Loucy (cell line): Measurements from ENCODE around the gene IRF7.

Source experiments
- H2AFZ ChIP-seq: fragments of 200-600 bp; sonication (generic); 2 replicates; pipeline ENCODE4 v1.6.0; 2016; ENCODE audit warnings: antibody characterized with exemption, mild to moderate bottlenecking, low read length, moderate library complexity
- H3F3A ChIP-seq: fragments of 200-600 bp; 2 replicates; pipeline ENCODE4 v1.6.0; 2016; ENCODE audit warnings: antibody characterized with exemption, low read depth, mild to moderate bottlenecking
- H3K27me3 ChIP-seq: fragments of 200-600 bp; sonication (generic); 2 replicates; pipeline ENCODE4 v1.6.1; 2014; ENCODE audit warnings: low read length, mild to moderate bottlenecking; ENCODE audit not compliant: insufficient read depth, poor library complexity, severe bottlenecking
- H3K36me3 ChIP-seq: fragments of 200-600 bp; sonication (generic); 2 replicates; pipeline ENCODE4 v1.6.1; 2016; ENCODE audit warnings: low read length; ENCODE audit not compliant: insufficient read depth
- H3K4me1 ChIP-seq: fragments of 200-600 bp; sonication (generic); 2 replicates; pipeline ENCODE4 v1.5.1; 2014; ENCODE audit warnings: low read length, mild to moderate bottlenecking; ENCODE audit not compliant: insufficient read depth, poor library complexity, severe bottlenecking
- H3K4me2 ChIP-seq: fragments of 200-600 bp; sonication (generic); 2 replicates; pipeline ENCODE4 v1.6.0; 2014; ENCODE audit warnings: antibody characterized with exemption, low read length, low read depth, mild to moderate bottlenecking; ENCODE audit not compliant: poor library complexity, severe bottlenecking
- H3K4me3 ChIP-seq: fragments of 200-600 bp; sonication (generic); 2 replicates; pipeline ENCODE4 v1.5.1; 2014; ENCODE audit warnings: low read length, mild to moderate bottlenecking, mixed read lengths; ENCODE audit not compliant: poor library complexity, severe bottlenecking
- H3K79me2 ChIP-seq: fragments of 200-600 bp; sonication (generic); 2 replicates; pipeline ENCODE4 v1.6.1; 2014; ENCODE audit warnings: low read length; ENCODE audit not compliant: insufficient read depth
- H3K9ac ChIP-seq: fragments of 200-600 bp; sonication (generic); 2 replicates; pipeline ENCODE4 v1.6.0; 2014; ENCODE audit warnings: mild to moderate bottlenecking, low read depth, low read length, moderate library complexity; ENCODE audit not compliant: poor library complexity, severe bottlenecking
- H3K9me2 ChIP-seq: fragments of 200-600 bp; sonication (generic); replicated peaks from 2 replicates; pipeline ENCODE4 v1.6.1; 2016; ENCODE audit warnings: low read depth, low read length, mixed read lengths
- H3K9me3 ChIP-seq: fragments of 200-600 bp; sonication (generic); 2 replicates; pipeline ENCODE4 v1.6.1; 2014; ENCODE audit warnings: mild to moderate bottlenecking, antibody characterized with exemption, low read length, low read depth; ENCODE audit not compliant: insufficient read depth
- H4K20me1 ChIP-seq: fragments of 200-600 bp; sonication (generic); 2 replicates; pipeline ENCODE4 v1.6.0; 2014; ENCODE audit warnings: antibody characterized with exemption, low read length, mild to moderate bottlenecking; ENCODE audit not compliant: insufficient read depth, poor library complexity, severe bottlenecking
- EZH2phosphoT487 ChIP-seq: fragments of 200-600 bp; IDR thresholded peaks from 2 replicates; pipeline ENCODE4 v1.6.1; 2018; ENCODE audit warnings: antibody characterized with exemption, mild to moderate bottlenecking, moderate library complexity, borderline replicate concordance
- TF ChIP-seq, protein P1 (sequence below): fragments of 200-600 bp; sonication (generic); conservative IDR thresholded peaks from 2 replicates; pipeline ENCODE4 v1.5.1; 2014; ENCODE audit warnings: mild to moderate bottlenecking, antibody characterized with exemption, low read length

The IRF7 gene

DNA sequence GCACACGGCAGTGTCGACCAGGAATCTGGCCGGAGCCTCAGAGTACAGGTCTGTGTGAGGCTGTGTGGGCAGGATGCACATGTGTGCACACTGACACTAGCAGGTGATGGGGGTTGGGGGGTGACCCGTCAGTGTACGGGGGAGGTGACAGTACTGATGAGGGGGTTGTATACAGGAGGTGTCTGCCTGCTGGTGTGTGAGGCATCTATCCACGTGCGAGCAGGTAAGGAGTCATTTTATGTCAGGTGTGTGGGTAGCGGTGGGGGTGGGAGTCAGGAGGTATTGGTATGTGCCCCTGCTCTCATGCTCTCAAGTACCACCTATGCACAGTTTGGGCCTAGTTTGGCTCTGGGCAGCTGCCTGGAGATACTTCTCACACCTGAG lies 44.0 kb downstream of the IRF7 start:
- Histone ChIP-seq H3K36me3 (no peaks in the 10 kb centered on the region), H3K9ac (no peak overlapping the region), H3K4me3 (no peak overlapping the region)

DNA sequence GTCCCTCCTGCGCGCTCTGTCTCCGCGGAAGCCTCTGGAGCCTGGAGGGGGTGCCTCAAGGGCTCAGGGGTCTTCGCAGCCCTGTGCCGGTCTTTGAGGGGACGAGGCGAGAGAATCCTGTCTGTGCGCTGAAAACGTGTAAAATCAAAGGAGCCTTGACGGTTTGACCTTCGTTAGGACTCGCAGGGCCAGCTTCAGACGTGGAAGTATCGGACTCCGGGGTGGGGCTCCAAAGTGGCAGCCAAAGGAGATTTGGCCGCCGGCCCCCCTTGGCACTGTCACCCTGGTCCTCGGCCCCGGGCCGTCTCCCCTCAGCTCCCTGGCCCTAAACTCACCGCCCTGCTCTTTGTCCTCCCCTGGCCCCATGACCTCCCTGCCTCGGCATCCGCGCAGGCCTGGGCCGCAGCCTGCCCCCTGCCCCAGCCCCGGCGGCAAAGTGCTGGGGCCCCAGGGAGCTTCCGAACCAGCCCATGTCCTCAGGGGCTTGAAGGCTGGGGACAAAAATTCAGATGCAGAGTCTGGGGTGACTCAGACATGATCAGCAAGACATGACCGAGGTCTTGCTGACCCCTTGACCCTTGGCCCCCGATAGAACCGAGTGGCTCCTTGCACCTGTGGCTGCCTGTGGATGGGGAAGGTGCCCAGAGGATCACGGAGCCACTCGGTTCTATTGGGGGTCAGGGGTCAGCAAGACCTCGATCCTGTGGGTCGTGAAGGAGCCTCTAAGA lies 46.4 kb downstream of the IRF7 start:
- no peak for TF ChIP-seq EZH2phosphoT487
- TF ChIP-seq, protein P1, sequence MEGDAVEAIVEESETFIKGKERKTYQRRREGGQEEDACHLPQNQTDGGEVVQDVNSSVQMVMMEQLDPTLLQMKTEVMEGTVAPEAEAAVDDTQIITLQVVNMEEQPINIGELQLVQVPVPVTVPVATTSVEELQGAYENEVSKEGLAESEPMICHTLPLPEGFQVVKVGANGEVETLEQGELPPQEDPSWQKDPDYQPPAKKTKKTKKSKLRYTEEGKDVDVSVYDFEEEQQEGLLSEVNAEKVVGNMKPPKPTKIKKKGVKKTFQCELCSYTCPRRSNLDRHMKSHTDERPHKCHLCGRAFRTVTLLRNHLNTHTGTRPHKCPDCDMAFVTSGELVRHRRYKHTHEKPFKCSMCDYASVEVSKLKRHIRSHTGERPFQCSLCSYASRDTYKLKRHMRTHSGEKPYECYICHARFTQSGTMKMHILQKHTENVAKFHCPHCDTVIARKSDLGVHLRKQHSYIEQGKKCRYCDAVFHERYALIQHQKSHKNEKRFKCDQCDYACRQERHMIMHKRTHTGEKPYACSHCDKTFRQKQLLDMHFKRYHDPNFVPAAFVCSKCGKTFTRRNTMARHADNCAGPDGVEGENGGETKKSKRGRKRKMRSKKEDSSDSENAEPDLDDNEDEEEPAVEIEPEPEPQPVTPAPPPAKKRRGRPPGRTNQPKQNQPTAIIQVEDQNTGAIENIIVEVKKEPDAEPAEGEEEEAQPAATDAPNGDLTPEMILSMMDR, result no peak
- peaks cover 34% of the 10 kb centered on the region; the same call in 1 of the 2 replicates for H3K79me2 ChIP-seq
- H3K36me3 ChIP-seq, result no peaks in the 10 kb centered on the region
- peaks cover 12% of the 10 kb centered on the region for H4K20me1 ChIP-seq
- H3F3A ChIP-seq, result no peaks in the 10 kb centered on the region
- H3K4me3 ChIP-seq, result peak overlapping the region; percentile 98
- no peaks in the 10 kb centered on the region for H3K9me3 ChIP-seq
- peak overlapping the region; percentile 93 for H3K9ac ChIP-seq
- H2AFZ ChIP-seq, result 0 out of 2 replicates have a peak overlapping the region, but pooled peaks have one; percentile 49
- H3K4me2 ChIP-seq, result peak overlapping the region; percentile 99
- no peaks in the 10 kb centered on the region for H3K27me3 ChIP-seq
- no peaks in the 10 kb centered on the region for H3K9me2 ChIP-seq
- peaks cover 28% of the 10 kb centered on the region for H3K4me1 ChIP-seq

More for the DNA sequence above, 44.0 kb downstream of the IRF7 start:
- H3K9me2 ChIP-seq, result no peaks in the 10 kb centered on the region
- H3K4me2 ChIP-seq, result no peak overlapping the region
- no peaks in the 10 kb centered on the region for H3K27me3 ChIP-seq
- peaks cover 28% of the 10 kb centered on the region for H3K4me1 ChIP-seq
- peaks cover 12% of the 10 kb centered on the region for H4K20me1 ChIP-seq
- no peak overlapping the region for H2AFZ ChIP-seq
- no peaks in the 10 kb centered on the region for H3F3A ChIP-seq
- peaks cover 24% of the 10 kb centered on the region for H3K79me2 ChIP-seq
- no peaks in the 10 kb centered on the region for H3K9me3 ChIP-seq
- TF ChIP-seq, protein P1, result no peak
- no peak for TF ChIP-seq EZH2phosphoT487

DNA sequence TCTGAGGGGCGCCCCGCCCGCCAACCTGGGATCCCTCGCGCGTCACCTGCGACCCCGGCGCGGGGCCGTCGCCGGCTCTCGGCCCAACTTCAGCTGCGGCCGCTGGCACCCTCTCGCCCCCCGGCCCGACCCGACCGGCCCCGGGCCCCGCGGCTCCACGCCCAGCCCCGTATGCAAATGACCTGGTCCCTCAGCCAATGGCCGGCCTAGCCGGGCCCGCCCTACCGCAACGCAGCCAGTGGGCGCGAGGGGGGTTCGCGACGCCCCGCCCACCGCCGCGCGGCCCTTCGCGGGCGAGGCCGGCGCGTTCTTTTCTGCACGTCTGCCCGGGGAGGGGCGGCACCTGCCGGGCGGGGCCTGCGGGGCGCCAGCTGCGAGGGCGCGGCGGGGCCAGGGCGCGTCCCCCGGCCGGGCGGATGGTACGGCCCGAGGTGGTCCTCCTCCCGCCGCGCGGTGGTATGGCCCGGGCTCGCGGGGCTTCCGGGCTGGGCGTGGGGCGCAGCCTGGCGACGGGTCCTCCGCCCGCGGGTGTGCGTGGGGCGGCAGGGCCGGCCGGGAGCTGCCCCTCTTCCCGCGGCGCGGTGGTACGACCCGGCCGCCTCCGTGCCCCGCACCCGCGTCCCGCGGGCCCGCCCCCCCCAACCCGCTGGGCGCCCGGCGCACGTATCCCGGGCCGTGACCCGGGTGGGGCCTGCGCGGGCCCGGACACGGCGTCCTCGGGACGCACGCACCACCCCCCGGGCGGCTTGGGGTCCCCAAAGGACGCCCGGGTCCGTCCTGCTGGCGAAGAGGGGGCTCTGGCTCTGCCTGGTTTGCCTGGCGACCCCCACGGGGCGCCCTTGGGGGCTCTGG lies 47.2 kb downstream of the IRF7 start:
- Histone ChIP-seq H3K79me2 (peaks cover 38% of the 10 kb centered on the region; the same call in 1 of the 2 replicates), H3K36me3 (no peaks in the 10 kb centered on the region), H3K9me3 (no peaks in the 10 kb centered on the region), H4K20me1 (peaks cover 13% of the 10 kb centered on the region), H3K27me3 (no peaks in the 10 kb centered on the region), H3K4me3 (peak overlapping the region; percentile 98), H2AFZ (0 out of 2 replicates have a peak overlapping the region, but pooled peaks have one; percentile 49), H3K4me1 (peaks cover 28% of the 10 kb centered on the region), H3K4me2 (peak overlapping the region; percentile 99), H3K9me2 (no peaks in the 10 kb centered on the region), H3K9ac (peak overlapping the region; percentile 93), H3F3A (no peaks in the 10 kb centered on the region)
- no peak for TF ChIP-seq EZH2phosphoT487
- TF ChIP-seq, protein P1, result no peak
